Omental fat pad (tissue), 4 donors: Measurements from ENCODE around the gene TM7SF2. TPM values are rescaled to one million over a fixed set of nuclear protein-coding genes. Genes with fewer than 3 reads are reported as not detected.

Experiments used
- ATAC-seq: fragments of 150-250 bp; one replicate; pipeline ENCODE4 v1.9.1; 2016; ENCODE audit warnings: mild to moderate bottlenecking, moderate library complexity; ENCODE audit not compliant: low FRiP score
- DNase-seq: peaks from one replicate; pipeline ENCODE4 v3.0.0-alpha.2; 2019; ENCODE audit warnings: low spot score
- total RNA-seq, 4 donors: library from RNA; depleted of rRNA; stranded (reverse); fragments of >200 nt; gene quantifications; one replicate each; pipeline ENCODE4 v1.1.0, GENCODE V29; 2016
- TF ChIP-seq, protein P1 (sequence below), 3 donors: fragments of 450-650 bp; IDR thresholded peaks; one replicate each; pipeline ENCODE4 v1.5.1; 2016 to 2017; ENCODE audit warnings: antibody characterized with exemption in 3 of 3, mild to moderate bottlenecking in 3 of 3, moderate library complexity in 2 of 3

Gene TM7SF2
- total RNA-seq, 4 donors from 2014 or later = 44.8 to 345 (median 88.6) TPM

DNA sequence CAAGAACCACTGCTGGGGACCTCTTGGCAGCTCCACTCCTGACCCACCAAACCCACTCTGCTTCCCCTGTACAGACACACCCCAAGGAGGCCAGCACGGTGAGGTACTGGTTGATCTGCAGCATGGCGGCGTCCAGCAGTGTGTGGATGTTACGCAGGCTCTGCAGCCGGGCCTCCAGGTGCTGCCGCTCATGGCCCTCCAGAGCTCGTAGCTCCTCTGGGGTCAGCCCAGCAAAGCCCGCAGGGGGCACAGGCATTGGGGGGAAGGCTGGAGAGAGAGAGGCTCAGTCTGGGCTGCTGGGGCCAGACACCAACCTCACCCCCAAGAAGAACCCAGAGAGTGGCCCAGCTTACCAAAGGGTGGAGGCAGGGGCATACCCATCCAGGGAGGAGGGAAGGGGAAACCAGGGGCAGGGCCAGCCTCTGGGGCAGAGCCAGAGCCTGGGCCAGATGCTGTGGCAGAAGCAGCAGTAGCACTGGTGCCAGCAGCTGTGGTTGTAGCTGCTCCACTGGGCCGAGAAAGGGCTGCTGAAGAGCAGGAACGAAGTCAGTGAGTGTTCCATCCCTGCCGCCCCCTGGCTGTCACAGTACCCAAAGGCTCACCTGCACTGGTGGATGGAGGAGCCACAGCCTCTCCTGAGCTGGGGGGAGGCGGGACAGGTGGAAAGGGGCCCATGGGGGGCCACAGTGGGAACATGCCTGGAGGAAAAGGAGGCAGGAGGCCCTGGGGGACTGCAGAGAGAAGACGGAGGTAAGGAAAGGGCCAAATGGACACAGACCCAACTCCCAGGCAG, 18.2 kb downstream of the TM7SF2 start:
- TF ChIP-seq, protein P1, sequence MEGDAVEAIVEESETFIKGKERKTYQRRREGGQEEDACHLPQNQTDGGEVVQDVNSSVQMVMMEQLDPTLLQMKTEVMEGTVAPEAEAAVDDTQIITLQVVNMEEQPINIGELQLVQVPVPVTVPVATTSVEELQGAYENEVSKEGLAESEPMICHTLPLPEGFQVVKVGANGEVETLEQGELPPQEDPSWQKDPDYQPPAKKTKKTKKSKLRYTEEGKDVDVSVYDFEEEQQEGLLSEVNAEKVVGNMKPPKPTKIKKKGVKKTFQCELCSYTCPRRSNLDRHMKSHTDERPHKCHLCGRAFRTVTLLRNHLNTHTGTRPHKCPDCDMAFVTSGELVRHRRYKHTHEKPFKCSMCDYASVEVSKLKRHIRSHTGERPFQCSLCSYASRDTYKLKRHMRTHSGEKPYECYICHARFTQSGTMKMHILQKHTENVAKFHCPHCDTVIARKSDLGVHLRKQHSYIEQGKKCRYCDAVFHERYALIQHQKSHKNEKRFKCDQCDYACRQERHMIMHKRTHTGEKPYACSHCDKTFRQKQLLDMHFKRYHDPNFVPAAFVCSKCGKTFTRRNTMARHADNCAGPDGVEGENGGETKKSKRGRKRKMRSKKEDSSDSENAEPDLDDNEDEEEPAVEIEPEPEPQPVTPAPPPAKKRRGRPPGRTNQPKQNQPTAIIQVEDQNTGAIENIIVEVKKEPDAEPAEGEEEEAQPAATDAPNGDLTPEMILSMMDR (IDR thresholded peaks at IDR 0.05) = no peak
- ATAC-seq (no peak), DNase-seq (no peak)

DNA sequence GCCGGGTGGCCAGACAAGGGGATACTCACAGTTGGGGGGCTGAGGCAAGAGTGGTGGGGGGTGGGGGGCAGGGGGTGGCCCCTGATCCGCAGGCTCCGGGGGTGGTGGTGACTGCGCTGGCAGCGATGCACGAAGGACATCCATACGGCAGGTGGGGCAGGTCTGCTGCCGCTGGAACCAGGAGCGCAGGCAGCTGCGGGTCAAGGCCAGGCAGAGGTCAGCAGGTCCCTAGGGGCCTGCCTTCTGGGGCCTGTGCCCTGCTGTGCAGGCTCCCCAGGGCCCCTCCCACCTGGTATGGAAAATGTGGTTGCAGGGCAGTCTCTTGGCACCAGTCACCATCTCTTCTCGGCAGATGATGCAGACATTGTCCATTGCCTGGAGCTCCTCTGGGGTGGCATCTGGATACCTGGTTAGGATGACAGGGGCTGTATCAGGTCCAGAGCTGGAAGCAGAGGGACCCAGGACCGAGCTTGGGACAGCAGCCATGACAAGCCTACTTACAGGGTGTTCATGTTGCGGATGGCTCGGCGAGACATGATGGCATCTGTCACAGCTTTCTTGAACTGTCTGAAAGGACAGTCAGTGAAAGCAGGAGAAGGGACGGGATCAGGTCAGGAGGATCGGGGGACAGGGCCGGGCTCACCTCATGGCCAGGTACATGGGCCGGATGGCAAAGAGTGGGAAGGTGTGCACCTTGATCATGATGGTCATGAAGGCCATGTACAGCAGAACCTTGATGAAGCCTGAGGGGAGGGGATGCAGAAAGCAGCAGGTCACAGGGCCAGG, 19.2 kb downstream of the TM7SF2 start:
- ATAC-seq (no peak), DNase-seq (no peak)

DNA sequence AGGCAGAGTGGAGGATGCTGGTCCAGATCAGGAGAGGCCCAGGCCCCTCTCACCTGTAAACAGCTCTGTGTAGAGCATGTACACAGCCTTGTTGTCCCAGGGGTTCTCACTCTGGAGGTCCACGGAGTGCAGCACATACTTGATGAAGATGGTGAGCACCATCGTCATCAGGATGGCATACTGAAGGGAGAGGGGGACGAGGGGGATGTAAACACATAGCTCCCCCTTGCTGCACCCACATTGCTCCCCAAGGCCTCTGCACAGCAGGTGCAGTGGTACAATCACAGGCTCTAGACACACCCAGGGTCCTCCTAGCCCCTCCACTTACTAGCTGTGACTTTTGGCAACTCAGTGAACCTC, 19.7 kb downstream of the TM7SF2 start:
- TF ChIP-seq, protein P1 (IDR thresholded peaks at IDR 0.05) = no peak
- no peak for DNase-seq
- ATAC-seq = no peak

More for the DNA sequence above, 19.2 kb downstream of the TM7SF2 start:
- TF ChIP-seq, protein P1 (IDR thresholded peaks at IDR 0.05) = no peak

DNA sequence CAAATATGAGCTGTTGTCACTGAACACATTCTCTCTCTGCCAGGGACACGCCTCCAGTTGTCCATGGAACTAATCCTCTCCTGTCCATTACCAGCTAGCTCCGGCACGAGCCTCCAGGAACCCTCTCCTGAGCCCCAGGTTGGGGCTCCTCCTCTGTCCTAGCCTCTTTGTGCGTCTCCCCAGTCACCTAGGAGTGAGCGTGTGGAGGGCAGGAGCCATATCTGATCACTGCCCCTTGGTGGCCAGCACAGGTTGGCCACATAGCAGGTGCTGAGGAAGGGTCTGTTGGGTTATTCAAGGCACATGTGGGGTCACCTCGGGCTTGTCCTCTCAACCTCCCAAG, 20.2 kb downstream of the TM7SF2 start:
- DNase-seq (no peak), ATAC-seq (no peak)
- TF ChIP-seq, protein P1 (IDR thresholded peaks at IDR 0.05) = no peak

DNA sequence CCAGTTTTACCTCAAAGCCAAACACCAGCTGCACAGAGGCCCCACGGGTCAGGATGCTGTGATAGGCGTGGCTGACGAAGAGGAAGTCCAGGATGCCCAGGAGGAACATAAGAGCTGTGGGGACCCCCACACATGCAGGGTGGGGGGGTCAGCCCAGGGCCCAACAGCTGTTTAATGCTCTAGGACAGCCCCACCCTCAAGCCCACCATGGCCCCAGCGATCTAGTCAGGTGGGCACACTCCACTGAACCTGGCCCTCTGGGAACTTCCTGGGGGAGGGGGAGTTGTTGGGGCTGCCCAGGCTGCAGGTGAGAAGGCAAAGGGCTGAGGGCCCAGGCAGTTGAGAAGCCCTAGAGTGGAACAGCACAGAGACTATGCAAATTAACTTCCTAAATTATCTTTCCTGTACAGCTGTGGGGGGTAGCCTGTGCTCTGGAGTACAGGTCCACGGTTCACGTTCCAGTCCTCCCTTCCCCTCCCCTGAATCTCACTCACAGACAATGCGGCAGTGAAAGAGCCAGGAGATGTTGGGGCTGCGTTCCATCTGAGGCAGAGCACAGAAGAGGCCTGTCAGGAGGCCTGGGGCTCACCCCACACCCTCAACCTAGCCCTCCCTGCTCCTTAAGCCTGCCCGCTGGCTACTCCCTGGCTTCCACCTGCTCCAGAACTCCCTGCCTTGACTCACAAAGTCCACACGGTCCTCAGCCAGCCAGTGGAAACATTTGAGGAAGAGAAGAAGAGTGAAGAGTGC, 20.7 kb downstream of the TM7SF2 start:
- DNase-seq (no peak), ATAC-seq (no peak)

DNA sequence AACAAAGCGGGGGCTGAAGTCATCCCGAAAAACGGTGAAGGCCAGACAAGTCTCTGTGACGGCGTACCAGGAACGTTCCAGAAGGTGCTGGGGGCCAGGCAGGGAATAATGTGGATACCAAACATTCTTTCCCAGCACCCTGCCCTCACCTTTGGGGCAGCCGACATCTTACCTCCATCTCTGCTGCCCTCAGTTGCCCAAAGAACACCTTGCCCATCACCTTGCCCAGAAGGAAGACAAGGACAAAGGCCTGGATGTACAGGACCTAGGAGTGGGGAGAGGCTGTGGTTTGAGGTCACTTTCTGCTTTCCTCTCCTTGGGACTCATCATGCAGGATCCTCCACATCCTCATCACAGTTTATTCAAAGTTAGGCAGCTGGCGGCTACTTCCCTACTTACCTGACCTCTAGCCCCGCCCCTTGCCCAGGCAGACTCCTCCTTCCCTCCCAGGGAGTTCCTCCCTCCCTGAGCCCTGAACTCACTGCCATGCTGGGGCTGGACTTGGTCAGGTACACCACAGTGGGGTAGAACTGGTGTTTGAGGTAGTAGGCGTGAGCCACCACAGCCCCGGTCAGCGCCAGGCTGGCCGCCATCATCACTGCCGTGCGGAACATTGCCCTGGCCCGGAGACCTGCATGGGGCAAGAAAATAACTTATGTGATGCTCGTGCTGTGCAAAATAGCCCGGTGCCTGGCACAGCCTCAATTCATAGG, 21.5 kb downstream of the TM7SF2 start:
- TF ChIP-seq, protein P1 (IDR thresholded peaks at IDR 0.05) = no peak
- DNase-seq = no peak
- no peak for ATAC-seq

More for the DNA sequence above, 20.7 kb downstream of the TM7SF2 start:
- TF ChIP-seq, protein P1 (IDR thresholded peaks at IDR 0.05) = no peak
